GM12878 (cell line): Measurements from ENCODE around the gene PRR5.
A peak's percentile ranks its signal among the peaks of the same experiment; 100 is the strongest.

Source experiments
- ATF3 ChIP-seq: IDR thresholded peaks from 2 replicates; pipeline ENCODE4 v1.6.1; 2011; ENCODE audit warnings: low read depth, mild to moderate bottlenecking, low read length, moderate library complexity, borderline replicate concordance; ENCODE audit errors: extremely low read depth
- CTCF ChIP-seq, 3 experiments: IDR thresholded peaks in 2 of 3; conservative IDR thresholded peaks in 1 of 3; 2 replicates each; pipeline ENCODE4 v1.5.1; 2011; ENCODE audit warnings: low read depth in 3 of 3, low read length in 3 of 3, mild to moderate bottlenecking in 3 of 3, control low read depth in 2 of 3, moderate library complexity in 2 of 3, inconsistent platforms in 1 of 3, mixed read lengths in 1 of 3; ENCODE audit not compliant: control insufficient read depth in 2 of 3, insufficient read depth in 1 of 3; ENCODE audit errors: extremely low read depth in 1 of 3
- HCFC1 ChIP-seq: fragments of 150-350 bp; IDR thresholded peaks from 2 replicates; pipeline ENCODE4 v1.6.1; 2014; ENCODE audit warnings: low read length
- NFYB ChIP-seq: IDR thresholded peaks from 2 replicates; pipeline ENCODE4 v1.6.1; 2011; ENCODE audit warnings: low read depth, mild to moderate bottlenecking, low read length, improper control_type of control experiment, moderate library complexity; ENCODE audit not compliant: insufficient read depth
- NRF1 ChIP-seq: conservative IDR thresholded peaks from 2 replicates; pipeline ENCODE4 v1.6.1; 2011; ENCODE audit warnings: mild to moderate bottlenecking, low read depth, low read length, improper control_type of control experiment
- RBBP5 ChIP-seq: fragments of 200-600 bp; sonication (generic); conservative IDR thresholded peaks from 2 replicates; pipeline ENCODE4 v1.6.1; 2016
- RFX5 ChIP-seq: IDR thresholded peaks from 2 replicates; pipeline ENCODE4 v1.6.1; 2011; ENCODE audit warnings: low read depth, low read length, improper control_type of control experiment
- TCF12 ChIP-seq: IDR thresholded peaks from 2 replicates; pipeline ENCODE4 v1.6.1; 2011; ENCODE audit warnings: low read depth, mild to moderate bottlenecking, low read length

DNA sequence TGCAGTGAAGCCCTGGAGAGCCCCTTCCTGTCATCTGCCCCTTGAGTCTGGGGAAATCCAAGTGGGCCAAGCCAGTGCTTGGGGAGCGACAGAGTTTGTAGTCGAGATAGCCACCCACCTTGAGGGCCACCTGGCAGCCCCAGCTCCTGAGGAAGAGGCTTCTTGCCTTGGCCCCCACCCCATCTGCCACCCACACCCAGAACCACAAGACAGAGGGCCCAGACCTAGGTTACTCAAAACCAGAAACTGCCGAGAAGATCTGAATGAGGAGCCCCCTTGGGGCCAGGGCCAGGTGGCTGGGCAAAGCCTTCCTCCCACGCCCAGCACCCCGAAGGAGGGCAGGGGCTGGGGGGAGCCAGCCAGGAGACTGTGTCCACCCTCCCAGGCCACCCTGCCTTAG is 18.8 kb upstream of the PRR5 start:
- TF ChIP-seq ATF3, result no peak
- TF ChIP-seq TCF12, result peak; percentile 99
- no peak for TF ChIP-seq RBBP5
- no peak for TF ChIP-seq RFX5
- TF ChIP-seq NFYB, result no peak
- TF ChIP-seq CTCF (IDR thresholded peaks at IDR 0.05 in 2 of 3, conservative IDR thresholded peaks at IDR 0.05 in 1 of 3; ENCODE audit: control insufficient read depth in 2 of 3, extremely low read depth in 1 of 3, insufficient read depth in 1 of 3, low read depth in 3 of 3, low read length in 3 of 3), result no peak
- no peak for TF ChIP-seq HCFC1
- TF ChIP-seq NRF1, result no peak
